Measurements from ENCODE around the gene ZNF536.

ZNF536 gene

GRCh38 chr19:30546332-30546731 is 174.1 kb downstream of the ZNF536 start:
- DNase-seq (ENCODE audit: low read depth): no peak
- H3K4me3 ChIP-seq (ENCODE audit: control insufficient read depth, low read depth, low read length): no peak overlapping the region
- TF ChIP-seq, protein P1, sequence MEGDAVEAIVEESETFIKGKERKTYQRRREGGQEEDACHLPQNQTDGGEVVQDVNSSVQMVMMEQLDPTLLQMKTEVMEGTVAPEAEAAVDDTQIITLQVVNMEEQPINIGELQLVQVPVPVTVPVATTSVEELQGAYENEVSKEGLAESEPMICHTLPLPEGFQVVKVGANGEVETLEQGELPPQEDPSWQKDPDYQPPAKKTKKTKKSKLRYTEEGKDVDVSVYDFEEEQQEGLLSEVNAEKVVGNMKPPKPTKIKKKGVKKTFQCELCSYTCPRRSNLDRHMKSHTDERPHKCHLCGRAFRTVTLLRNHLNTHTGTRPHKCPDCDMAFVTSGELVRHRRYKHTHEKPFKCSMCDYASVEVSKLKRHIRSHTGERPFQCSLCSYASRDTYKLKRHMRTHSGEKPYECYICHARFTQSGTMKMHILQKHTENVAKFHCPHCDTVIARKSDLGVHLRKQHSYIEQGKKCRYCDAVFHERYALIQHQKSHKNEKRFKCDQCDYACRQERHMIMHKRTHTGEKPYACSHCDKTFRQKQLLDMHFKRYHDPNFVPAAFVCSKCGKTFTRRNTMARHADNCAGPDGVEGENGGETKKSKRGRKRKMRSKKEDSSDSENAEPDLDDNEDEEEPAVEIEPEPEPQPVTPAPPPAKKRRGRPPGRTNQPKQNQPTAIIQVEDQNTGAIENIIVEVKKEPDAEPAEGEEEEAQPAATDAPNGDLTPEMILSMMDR (conservative IDR thresholded peaks at IDR 0.05; ENCODE audit: control insufficient read depth, insufficient read depth, low read depth, low read length): no peak

DNA sequence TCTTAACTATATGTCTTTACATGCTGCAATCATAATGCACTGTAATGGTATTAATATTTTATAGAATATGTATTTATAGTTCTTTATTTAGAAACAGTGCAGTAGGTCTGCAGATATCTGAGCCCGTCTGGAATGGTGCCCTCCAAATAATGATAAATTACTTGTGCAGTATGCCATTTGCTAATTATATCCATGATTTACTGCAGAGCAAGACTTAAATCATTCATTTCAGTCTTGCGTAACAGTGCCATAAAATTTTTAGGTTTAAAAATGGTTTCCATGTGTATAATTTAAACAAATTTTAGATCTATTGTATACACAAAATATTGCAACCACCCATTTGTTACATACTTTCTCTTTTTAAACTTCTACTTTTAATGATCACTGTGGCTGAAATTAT is 175.1 kb downstream of the ZNF536 start:
- no peak for DNase-seq (ENCODE audit: low read depth)
- no peak overlapping the region for H3K4me3 ChIP-seq (ENCODE audit: control insufficient read depth, low read depth, low read length)
- TF ChIP-seq, protein P1 (conservative IDR thresholded peaks at IDR 0.05; ENCODE audit: control insufficient read depth, insufficient read depth, low read depth, low read length): no peak

- TF ChIP-seq, protein P1 (conservative IDR thresholded peaks at IDR 0.05; ENCODE audit: control insufficient read depth, insufficient read depth, low read depth, low read length): no peak
- DNase-seq (ENCODE audit: low read depth): no peak
- no peak overlapping the region for H3K4me3 ChIP-seq (ENCODE audit: control insufficient read depth, low read depth, low read length)
These were observed 177.0 kb downstream of the ZNF536 start for GRCh38 chr19:30549151-30549550.

DNA sequence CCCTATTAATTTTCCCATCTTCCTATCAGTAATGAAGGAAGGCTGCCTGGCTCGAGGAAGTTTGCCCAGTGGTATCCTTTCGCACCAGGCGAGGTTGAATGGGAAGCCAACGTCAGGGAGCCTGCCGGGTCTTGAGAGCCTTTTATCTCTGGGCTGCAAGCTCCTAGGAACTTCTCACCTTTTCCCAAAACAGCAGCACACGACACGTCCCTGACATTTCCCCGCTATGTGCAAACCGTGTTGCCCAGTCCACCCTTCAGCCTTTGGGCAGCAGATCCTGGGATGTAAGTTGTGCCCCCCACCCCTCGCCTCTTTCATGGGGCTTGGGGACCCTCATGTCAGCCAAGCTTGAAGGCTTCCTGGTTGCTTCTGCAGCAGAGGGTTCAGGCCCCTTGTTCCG is 179.1 kb downstream of the ZNF536 start:
- TF ChIP-seq, protein P1 (conservative IDR thresholded peaks at IDR 0.05; ENCODE audit: control insufficient read depth, insufficient read depth, low read depth, low read length): no peak
- no peak overlapping the region for H3K4me3 ChIP-seq (ENCODE audit: control insufficient read depth, low read depth, low read length)
- DNase-seq (ENCODE audit: low read depth): no peak

GRCh38 chr19:30552593-30552992 is 180.4 kb downstream of the ZNF536 start:
- TF ChIP-seq, protein P1 (conservative IDR thresholded peaks at IDR 0.05; ENCODE audit: control insufficient read depth, insufficient read depth, low read depth, low read length): no peak
- DNase-seq (ENCODE audit: low read depth): no peak
- no peak overlapping the region for H3K4me3 ChIP-seq (ENCODE audit: control insufficient read depth, low read depth, low read length)

- H3K4me3 ChIP-seq (ENCODE audit: control insufficient read depth, low read depth, low read length): no peak overlapping the region
- TF ChIP-seq, protein P1 (conservative IDR thresholded peaks at IDR 0.05; ENCODE audit: control insufficient read depth, insufficient read depth, low read depth, low read length): no peak
These were observed 183.0 kb downstream of the ZNF536 start for GRCh38 chr19:30555075-30555790.

GRCh38 chr19:30555791-30556110 is 183.6 kb downstream of the ZNF536 start:
- no peak for DNase-seq (ENCODE audit: low read depth)
- H3K4me3 ChIP-seq (ENCODE audit: control insufficient read depth, low read depth, low read length): no peak overlapping the region
- TF ChIP-seq, protein P1 (conservative IDR thresholded peaks at IDR 0.05; ENCODE audit: control insufficient read depth, insufficient read depth, low read depth, low read length): no peak

More at GRCh38 chr19:30555075-30555790, 183.0 kb downstream of the ZNF536 start:
- DNase-seq (ENCODE audit: low read depth): no peak

Data from fibroblast of mammary gland (primary cell).